H1 (cell line): ENCODE measurements around the gene FOXRED1.

Experiments used
- CTCF ChIP-seq, 3 experiments: IDR thresholded peaks; 1 replicate in 2 of 3; 2 replicates in 1 of 3; pipeline versions ENCODE4 v1.5.1 to v1.6.1; 2011; ENCODE audit warnings: low read length in 3 of 3, mild to moderate bottlenecking in 3 of 3, inconsistent platforms in 2 of 3, low read depth in 1 of 3, moderate library complexity in 1 of 3; ENCODE audit not compliant: insufficient read depth in 1 of 3; ENCODE audit errors: control extremely low read depth in 1 of 3
- FOSL1 ChIP-seq: IDR thresholded peaks from 2 replicates; pipeline ENCODE4 v1.6.1; 2011; ENCODE audit warnings: mild to moderate bottlenecking, low read depth, low read length, moderate library complexity; ENCODE audit not compliant: insufficient read depth
- GABPA ChIP-seq: IDR thresholded peaks from 2 replicates; pipeline ENCODE4 v1.6.1; 2011; ENCODE audit warnings: mild to moderate bottlenecking, low read length, moderate library complexity, borderline replicate concordance; ENCODE audit not compliant: insufficient read depth
- JUN ChIP-seq: IDR thresholded peaks from 2 replicates; pipeline ENCODE4 v1.6.1; 2011; ENCODE audit warnings: low read depth, mild to moderate bottlenecking, improper control_type of control experiment, low read length
- MAFK ChIP-seq: IDR thresholded peaks from 2 replicates; pipeline ENCODE4 v1.6.1; 2012; ENCODE audit warnings: low read depth, mild to moderate bottlenecking, improper control_type of control experiment, low read length
- POLR2AphosphoS5 ChIP-seq: IDR thresholded peaks from 2 replicates; pipeline ENCODE4 v1.6.1; 2011; ENCODE audit warnings: low read depth, low read length
- RAD21 ChIP-seq, 2 experiments: IDR thresholded peaks in 1 of 2; conservative IDR thresholded peaks in 1 of 2; 2 replicates each; pipeline ENCODE4 v1.6.1; 2011; ENCODE audit warnings: low read depth in 2 of 2, low read length in 2 of 2, improper control_type of control experiment in 1 of 2, inconsistent platforms in 1 of 2, mild to moderate bottlenecking in 1 of 2, moderate library complexity in 1 of 2
- SAP30 ChIP-seq: fragments of 300-600 bp; sonication (generic); IDR thresholded peaks from 2 replicates; pipeline ENCODE4 v1.7.1; 2012; ENCODE audit warnings: low read length, moderate library complexity, mild to moderate bottlenecking, inconsistent platforms; ENCODE audit not compliant: insufficient read depth, insufficient replicate concordance
- TBP ChIP-seq: IDR thresholded peaks from 2 replicates; pipeline ENCODE4 v1.6.1; 2011; ENCODE audit warnings: low read depth, low read length, improper control_type of control experiment

GRCh38 chr11:126290887-126291286 lies 21.9 kb downstream of the FOXRED1 start:
- no peak for TF ChIP-seq GABPA
- no peak for TF ChIP-seq POLR2AphosphoS5
- no peak for TF ChIP-seq JUN
- no peak for TF ChIP-seq FOSL1
- no peak for TF ChIP-seq SAP30
- TF ChIP-seq MAFK = no peak
- no peak for TF ChIP-seq CTCF (IDR thresholded peaks at IDR 0.05; ENCODE audit: control extremely low read depth in 1 of 3, insufficient read depth in 1 of 3, low read depth in 1 of 3, low read length in 3 of 3)
- no peak for TF ChIP-seq RAD21 (IDR thresholded peaks at IDR 0.05 in 1 of 2, conservative IDR thresholded peaks at IDR 0.05 in 1 of 2; ENCODE audit: low read depth in 2 of 2, low read length in 2 of 2)
- no peak for TF ChIP-seq TBP
